GM13977 (cell line): ENCODE results near the gene CLCN3.
"Not testable (repeated sequence)": the region's sequence is repeated elsewhere in the genome, so short reads cannot be mapped to it uniquely, and the experiment has no call there.

ENCODE experiments used
- DNase-seq: peaks from one replicate; pipeline ENCODE4 v3.0.0; 2012; ENCODE audit warnings: low spot score
- CTCF ChIP-seq: IDR thresholded peaks from 2 replicates; pipeline ENCODE4 v1.5.1; 2012; ENCODE audit warnings: mild to moderate bottlenecking, control low read depth; ENCODE audit not compliant: insufficient read depth; ENCODE audit errors: extremely low read depth, missing control alignments
- in situ Hi-C: fragments of 300-500 bp; cut with MboI; formaldehyde crosslinking; loops from one replicate; pipeline ENCODE4 v1.12.0; 2022; ENCODE audit warnings: low sequenced_read_pairs, low pct_unique_long_range_greater_than_20kb, mixed read lengths, inconsistent platforms; ENCODE audit not compliant: unreplicated experiment

The CLCN3 gene

GRCh38 chr4:169622566-169622965 is 2.2 kb downstream of the CLCN3 start:
- TF ChIP-seq CTCF = no peak
- in situ Hi-C loops = loop anchor here (25.0 kb wide), 1 partner anchor 390 kb away; no protein-coding TSS in a partner anchor
- no peak for DNase-seq

GRCh38 chr4:169624012-169624411 is 3.6 kb downstream of the CLCN3 start:
- not testable (repeated sequence) for DNase-seq
- in situ Hi-C loops = loop anchor here (25.0 kb wide), 1 partner anchor 388 kb away; no protein-coding TSS in a partner anchor

DNA sequence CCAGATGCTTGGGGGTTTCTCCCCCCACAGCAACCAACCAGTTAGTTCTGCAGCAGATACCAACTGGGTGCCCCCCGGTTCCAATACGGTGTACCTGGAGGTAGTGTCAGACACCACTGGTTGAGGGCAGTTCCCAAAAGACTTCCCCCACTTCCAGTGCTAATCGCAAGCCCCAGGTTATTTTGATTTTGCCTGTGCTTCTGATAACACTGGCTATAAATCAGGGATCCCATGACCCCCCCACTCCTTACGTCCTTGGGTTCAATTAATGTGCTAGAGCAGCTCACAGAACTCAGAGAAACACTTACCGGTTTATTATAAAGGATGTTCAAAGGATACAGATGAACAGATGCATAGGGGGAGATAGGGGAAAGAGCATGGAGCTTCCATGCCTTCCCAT is 5.5 kb downstream of the CLCN3 start:
- in situ Hi-C loops = no loop called here
- no peak for TF ChIP-seq CTCF
- no peak for DNase-seq

- in situ Hi-C loops = no loop called here
- TF ChIP-seq CTCF = no peak
- DNase-seq = no peak
These were observed 6.2 kb downstream of the CLCN3 start for GRCh38 chr4:169626331-169627282.

DNA sequence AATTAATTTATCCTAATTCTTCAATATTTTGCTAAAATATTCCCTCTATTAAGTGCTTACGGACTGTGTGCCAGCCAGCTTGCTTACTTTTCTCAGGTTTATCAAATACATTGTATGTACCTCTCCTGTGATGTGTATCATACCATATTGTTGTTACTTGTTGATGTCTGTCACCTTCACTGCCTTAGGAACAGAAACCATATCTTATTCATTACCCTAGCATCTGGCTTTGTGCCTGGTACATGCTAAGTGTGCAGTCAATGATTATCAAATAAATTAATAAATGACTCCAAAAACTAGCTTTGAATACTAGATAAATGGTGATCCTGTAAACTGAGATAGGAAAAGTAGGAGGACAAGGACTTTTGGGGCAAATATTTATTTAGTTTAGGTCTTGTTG is 6.9 kb downstream of the CLCN3 start:
- TF ChIP-seq CTCF = no peak
- no peak for DNase-seq
- in situ Hi-C loops = no loop called here

- DNase-seq = no peak
- in situ Hi-C loops = no loop called here
- TF ChIP-seq CTCF = no peak
These were observed 8.2 kb downstream of the CLCN3 start for GRCh38 chr4:169628579-169628978.

DNA sequence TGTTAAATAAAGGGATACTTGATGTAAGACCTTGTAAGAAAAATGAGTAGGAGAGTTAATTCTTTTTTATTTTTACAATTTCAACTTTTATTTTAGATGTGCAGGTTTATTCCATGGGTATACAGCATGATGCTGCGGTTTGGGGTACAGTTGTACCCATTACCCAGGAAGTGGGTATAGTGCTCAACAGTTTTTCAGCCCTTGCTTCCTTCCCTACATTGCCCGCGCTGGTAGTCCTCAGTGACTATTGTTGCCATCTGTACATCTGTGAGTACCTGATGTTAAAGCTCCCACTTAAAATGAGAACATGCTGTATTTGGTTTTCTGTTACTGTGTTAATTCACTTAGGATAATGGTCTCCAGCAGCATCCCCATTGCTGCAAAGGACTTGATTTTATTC is 9.7 kb downstream of the CLCN3 start:
- no peak for TF ChIP-seq CTCF
- in situ Hi-C loops = no loop called here
- no peak for DNase-seq
